ENCODE measurements around the gene PSEN2. TPM values are rescaled to one million over a fixed set of nuclear protein-coding genes. Genes with fewer than 3 reads are reported as not detected.

Gene PSEN2
- total and polyA plus RNA-seq, 9 of the 15 experiments (the other 6 are each of a cell fraction or from before 2014, with no cell fraction given), result 2.3 to 21.5 (median 13.7) TPM

- TF ChIP-seq MXD1 (CRISPR knock-in tag; IDR thresholded peaks at IDR 0.05; ENCODE audit: borderline replicate concordance, poor library complexity, severe bottlenecking), result no peak
- TF ChIP-seq ZNF445 (CRISPR knock-in tag; IDR thresholded peaks at IDR 0.05; ENCODE audit: low read depth), result no peak
- TF ChIP-seq ATF1 (CRISPR knock-in tag; IDR thresholded peaks at IDR 0.05), result no peak
- no peak for TF ChIP-seq ATF1 (tag; IDR thresholded peaks at IDR 0.05)
- TF ChIP-seq HNRNPK (IDR thresholded peaks at IDR 0.05; ENCODE audit: low read depth, low read length, poor library complexity, severe bottlenecking), result no peak
- TF ChIP-seq ETV1 (tag; conservative IDR thresholded peaks at IDR 0.05; ENCODE audit: low read depth), result peak; percentile 98
- no peak for TF ChIP-seq NCOA1 (IDR thresholded peaks at IDR 0.05; ENCODE audit: low read depth)
- 0 out of 2 replicates have a peak, but pooled peaks have one; percentile 11 for TF ChIP-seq FOSL1 (tag; conservative IDR thresholded peaks at IDR 0.05)
- no peak for TF ChIP-seq OTX1 (CRISPR knock-in tag; IDR thresholded peaks at IDR 0.05)
- TF ChIP-seq RBFOX2 (IDR thresholded peaks at IDR 0.05; ENCODE audit: low read depth, low read length), result no peak
- TF ChIP-seq ZKSCAN1 (IDR thresholded peaks at IDR 0.05; ENCODE audit: low read depth, low read length), result no peak
- TF ChIP-seq ZNF174 (CRISPR knock-in tag; IDR thresholded peaks at IDR 0.05), result no peak
- TF ChIP-seq ZNF23 (CRISPR knock-in tag; IDR thresholded peaks at IDR 0.05), result no peak
- no peak for TF ChIP-seq ESRRB (CRISPR knock-in tag; IDR thresholded peaks at IDR 0.05; ENCODE audit: borderline replicate concordance)
- TF ChIP-seq SIN3A (IDR thresholded peaks at IDR 0.05; ENCODE audit: borderline replicate concordance in 2 of 2, control insufficient read depth in 1 of 2, low read depth in 2 of 2, low read length in 2 of 2), result no peak
- peak; percentile 29 for TF ChIP-seq E2F8 (IDR thresholded peaks at IDR 0.05; ENCODE audit: low read depth, partially characterized antibody)
- TF ChIP-seq ZNF277 (CRISPR knock-in tag; IDR thresholded peaks at IDR 0.05; ENCODE audit: borderline replicate concordance), result no peak
- TF ChIP-seq TAL1 (IDR thresholded peaks at IDR 0.05), result no peak
- TF ChIP-seq ID3 (CRISPR knock-in tag; IDR thresholded peaks at IDR 0.05), result no peak
- no peak for TF ChIP-seq ID3 (tag; IDR thresholded peaks at IDR 0.05)
- no peak for TF ChIP-seq MYC (IDR thresholded peaks at IDR 0.05; ENCODE audit: low read depth, low read length)
- TF ChIP-seq MYC (CRISPR knock-in tag; IDR thresholded peaks at IDR 0.05; ENCODE audit: borderline replicate concordance, low read depth), result no peak
- no peak for TF ChIP-seq ZNF232 (CRISPR knock-in tag; IDR thresholded peaks at IDR 0.05)
- TF ChIP-seq GTF2F1 (IDR thresholded peaks at IDR 0.05; ENCODE audit: low read depth, low read length), result no peak
- no peak for TF ChIP-seq PTTG1 (tag; IDR thresholded peaks at IDR 0.05; ENCODE audit: low read depth)
These were observed 42.4 kb upstream of the PSEN2 start (continued) for GRCh38 chr1:226827968-226828513.
